ENCODE data around the gene LETMD1. TPM values are rescaled to one million over a fixed set of nuclear protein-coding genes. Genes with fewer than 3 reads are reported as not detected.

LETMD1 gene
- total RNA-seq, 4 donors from 2014 or later = 35.6 to 43.2 (median 42.1) TPM

DNA sequence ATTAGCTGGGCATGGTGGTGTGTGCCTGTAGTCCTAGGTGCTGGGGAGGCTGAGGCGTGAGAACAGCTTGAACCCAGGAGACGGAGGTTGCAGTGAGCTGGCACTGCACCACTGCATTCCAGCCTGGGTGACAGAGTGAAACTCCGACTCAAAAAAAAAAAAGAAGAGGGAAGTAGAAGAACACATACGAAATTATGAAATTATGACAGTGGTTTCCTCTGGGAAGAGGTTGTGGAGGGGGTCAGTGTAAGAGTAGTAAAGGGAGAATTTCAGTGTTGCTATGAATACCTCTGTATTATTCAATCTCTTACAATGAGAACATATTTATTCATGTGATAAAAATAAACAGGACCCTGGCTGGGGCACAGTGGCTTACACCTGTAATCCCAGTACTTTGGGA, 60.0 kb downstream of the LETMD1 start:
- WGBS = 77% methylated on average over 4 of the region's 4 CpGs
- no peaks in the 10 kb centered on the region for H3K9me3 ChIP-seq
- peaks cover 27 to 94% (median 78%) of the 10 kb centered on the region in 4 donors for H3K36me3 ChIP-seq
- TF ChIP-seq EP300 (IDR thresholded peaks at IDR 0.05) (no peak), POLR2AphosphoS5 (IDR thresholded peaks at IDR 0.05) (no peak), CTCF (IDR thresholded peaks at IDR 0.05) (no peak), POLR2A (IDR thresholded peaks at IDR 0.05; ENCODE audit: low read depth) (no peak)
- H3K27me3 ChIP-seq = no peaks in the 10 kb centered on the region
- H3K27ac ChIP-seq (replicated peaks in 1 of 4) = no peak overlapping the region
- DNase-seq (ENCODE audit: extremely low spot score) = no peak
- no peaks in the 10 kb centered on the region for H3K4me1 ChIP-seq
- H3K4me3 ChIP-seq = no peak overlapping the region
- intact Hi-C loops (cut with DNase I) = no loop called here

Small RNAs within 50 kb of the gene (small RNA-seq; reads per million reads assigned to genes)
- gene RNU6-1273P (0 reads per million in 3 donors), gene RNU6-87P (0 reads per million in 3 donors)

Other genes starting within 250 kb of the LETMD1 start
- not detected for gene TMPRSS12, start 205.4 kb upstream of the LETMD1 start, total RNA-seq
- not detected for gene HIGD1C, start 95.8 kb upstream of the LETMD1 start, total RNA-seq
- 10 to 100 TPM; 29.7 to 33.0 (median 31.7) TPM for gene SLC11A2, start 21.9 kb upstream of the LETMD1 start, total RNA-seq
- gene CSRNP2, start 35.3 kb downstream of the LETMD1 start, total RNA-seq = 10 to 100 TPM; 20.3 to 31.5 (median 25.5) TPM
- gene TFCP2, start 124.8 kb downstream of the LETMD1 start, total RNA-seq = 10 to 100 TPM; 11.3 to 16.2 (median 15.2) TPM
- gene POU6F1, start 169.7 kb downstream of the LETMD1 start, total RNA-seq = 10 to 100 TPM; 13.3 to 27.2 (median 16.9) TPM
- 100 to 1,000 TPM; 247 to 451 (median 356) TPM for gene DAZAP2, start 190.5 kb downstream of the LETMD1 start, total RNA-seq
- gene SMAGP, start 222.1 kb downstream of the LETMD1 start, total RNA-seq = 1 to 10 TPM; 1.2 to 5.2 (median 4.0) TPM